NOMO-1 treated with dmso at 0.1 percent for 144 hours (cell line): Measurements from ENCODE around the gene CAPN13.

Experiments
- DNase-seq: peaks from one replicate; lab custom pipeline; 2025; ENCODE audit not compliant: unreplicated experiment; lab: John Stamatoyannopoulos, UW

The CAPN13 gene, protein sequence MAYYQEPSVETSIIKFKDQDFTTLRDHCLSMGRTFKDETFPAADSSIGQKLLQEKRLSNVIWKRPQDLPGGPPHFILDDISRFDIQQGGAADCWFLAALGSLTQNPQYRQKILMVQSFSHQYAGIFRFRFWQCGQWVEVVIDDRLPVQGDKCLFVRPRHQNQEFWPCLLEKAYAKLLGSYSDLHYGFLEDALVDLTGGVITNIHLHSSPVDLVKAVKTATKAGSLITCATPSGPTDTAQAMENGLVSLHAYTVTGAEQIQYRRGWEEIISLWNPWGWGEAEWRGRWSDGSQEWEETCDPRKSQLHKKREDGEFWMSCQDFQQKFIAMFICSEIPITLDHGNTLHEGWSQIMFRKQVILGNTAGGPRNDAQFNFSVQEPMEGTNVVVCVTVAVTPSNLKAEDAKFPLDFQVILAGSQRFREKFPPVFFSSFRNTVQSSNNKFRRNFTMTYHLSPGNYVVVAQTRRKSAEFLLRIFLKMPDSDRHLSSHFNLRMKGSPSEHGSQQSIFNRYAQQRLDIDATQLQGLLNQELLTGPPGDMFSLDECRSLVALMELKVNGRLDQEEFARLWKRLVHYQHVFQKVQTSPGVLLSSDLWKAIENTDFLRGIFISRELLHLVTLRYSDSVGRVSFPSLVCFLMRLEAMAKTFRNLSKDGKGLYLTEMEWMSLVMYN

DNA sequence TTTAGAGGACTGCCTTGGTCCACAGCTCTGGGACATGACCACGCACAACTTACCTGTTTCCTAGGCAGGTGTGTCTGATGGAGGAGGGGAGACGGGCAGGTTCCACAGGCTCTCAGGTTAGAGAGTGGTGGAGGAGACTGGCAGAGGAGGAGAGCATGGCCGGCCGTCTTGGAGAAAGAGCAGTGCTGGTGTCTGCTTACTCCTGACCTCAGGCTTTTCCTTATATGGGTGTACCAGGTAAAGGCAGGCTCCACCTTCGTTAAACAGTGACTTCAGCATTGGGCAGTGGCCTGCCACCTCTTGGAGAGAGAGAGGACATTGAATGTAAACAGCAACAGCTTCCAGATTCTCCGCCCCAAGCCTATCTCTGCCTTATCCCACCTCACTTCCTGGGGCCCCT, at the start of gene CAPN13:
Gene CAPN13 (minus strand): TSS at position 198 of the 400 bp plus-strand sequence. CDS start 20,121 bp downstream, outside the sequence.
- DNase-seq, result no peak

DNA sequence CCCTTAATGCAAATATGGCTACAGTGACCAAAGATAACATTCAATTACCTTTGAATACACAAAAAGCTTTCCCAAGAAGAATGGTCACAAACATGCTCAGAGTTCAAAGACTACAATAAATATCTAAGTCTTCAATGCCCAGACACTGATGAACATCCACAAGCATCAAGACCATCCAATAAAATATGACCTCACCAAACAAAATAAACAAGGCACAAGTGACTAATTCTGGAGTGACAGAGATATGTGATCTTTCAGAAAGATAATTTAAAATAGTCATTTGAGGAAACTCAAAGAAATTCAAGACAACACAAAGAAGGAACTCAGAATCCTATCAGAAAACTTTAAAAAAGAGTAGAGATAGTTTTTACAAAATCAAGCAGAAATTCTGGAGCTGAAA, 40.6 kb upstream of the CAPN13 start:
- no peak for DNase-seq

DNA sequence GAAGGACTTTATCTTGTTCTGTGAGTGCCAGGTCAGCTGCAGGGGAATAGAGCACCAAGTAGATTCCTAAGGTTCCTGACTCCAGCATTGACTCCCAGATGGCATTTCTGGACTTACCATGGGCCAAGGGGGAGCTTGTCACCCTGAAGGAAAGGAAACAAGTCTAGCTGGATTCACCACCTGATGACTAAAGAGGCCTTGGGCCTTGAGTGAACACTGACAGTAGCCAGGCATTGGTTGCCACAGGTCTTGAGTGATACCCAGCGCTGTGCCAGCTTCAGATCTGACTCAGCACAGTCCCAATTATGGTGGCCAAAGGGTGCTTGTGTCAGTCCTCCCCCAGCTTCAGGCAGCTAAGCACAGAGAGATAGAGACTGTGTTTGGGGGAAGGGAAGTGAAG, 40.1 kb upstream of the CAPN13 start:
- no peak for DNase-seq

DNA sequence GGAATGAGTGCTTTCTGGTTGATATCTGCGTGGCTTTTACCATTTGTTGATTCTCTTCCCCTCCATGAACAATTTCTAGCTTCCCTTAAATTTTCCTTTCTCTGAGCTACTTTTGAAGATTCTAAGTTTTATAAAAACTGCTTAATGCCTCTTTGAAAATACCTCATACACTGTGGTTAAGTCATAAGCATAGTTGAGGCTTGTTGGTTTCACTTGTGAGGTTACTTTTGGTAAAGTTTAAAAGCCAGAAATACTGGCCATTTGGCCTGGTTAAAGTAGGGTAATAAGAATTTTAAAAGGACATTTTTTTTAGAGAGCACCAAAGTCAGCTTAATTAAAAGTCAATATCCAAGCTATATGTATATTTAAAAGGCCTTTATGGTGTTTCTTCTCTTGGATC, 21.3 kb upstream of the CAPN13 start:
- DNase-seq, result no peak

DNA sequence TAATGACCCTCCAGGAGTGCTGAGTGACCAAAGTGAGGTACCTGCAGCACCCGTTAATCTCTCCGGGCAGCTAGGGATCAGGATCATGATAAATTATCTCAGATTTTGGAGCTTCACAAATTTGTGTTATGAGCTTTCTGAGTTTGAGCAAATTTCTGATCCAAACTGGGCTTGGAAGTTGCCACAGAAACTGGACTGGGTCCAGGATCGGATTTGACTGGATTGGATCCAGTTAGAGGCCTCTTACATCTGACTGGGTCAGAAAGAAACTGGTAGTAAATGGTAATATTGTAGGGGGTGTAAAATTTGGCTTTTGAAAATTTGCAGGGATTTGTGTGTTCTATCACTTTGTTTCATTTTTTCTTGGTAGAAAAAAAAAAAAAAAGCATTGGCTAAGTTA, 19.7 kb upstream of the CAPN13 start:
- no peak for DNase-seq

DNA sequence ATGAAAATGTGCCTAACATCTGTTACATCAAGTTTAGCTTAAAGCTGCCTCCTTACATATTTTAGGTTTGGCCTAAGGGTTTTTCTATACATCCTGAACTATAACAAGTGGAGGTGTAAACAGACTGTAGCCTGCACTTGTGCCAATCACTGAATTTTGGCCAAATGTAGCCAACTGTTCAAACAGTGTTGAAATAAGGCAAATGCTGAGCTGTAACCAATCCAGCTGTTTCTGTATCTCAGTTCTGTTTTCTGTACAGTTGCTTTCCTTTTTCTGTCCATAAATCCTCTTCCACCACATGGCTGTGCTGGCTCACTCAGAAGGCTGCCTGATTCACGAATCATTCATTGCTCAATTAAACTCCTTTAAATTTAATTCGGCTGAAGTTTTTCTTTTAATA, 19.2 kb upstream of the CAPN13 start:
- no peak for DNase-seq

DNA sequence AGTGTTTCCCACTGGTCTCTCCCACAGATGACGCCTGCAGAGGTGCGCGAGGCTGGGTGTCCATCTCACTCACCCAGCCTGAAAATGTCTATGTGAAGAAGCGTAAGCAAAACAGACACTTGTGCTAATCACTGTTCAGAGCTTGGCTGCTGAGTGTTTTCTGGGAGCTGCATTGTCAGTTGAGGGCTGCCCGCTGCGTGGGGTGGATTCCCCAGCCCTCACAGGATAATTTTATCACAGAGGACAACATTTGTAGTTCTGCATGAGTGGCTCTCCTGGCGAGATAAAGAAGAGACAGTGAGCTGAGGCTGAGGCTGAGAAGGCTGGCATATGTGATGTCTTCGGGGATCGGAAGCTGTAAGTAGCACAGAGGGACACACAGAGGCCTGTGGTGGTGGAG, 16.2 kb upstream of the CAPN13 start:
- no peak for DNase-seq

DNA sequence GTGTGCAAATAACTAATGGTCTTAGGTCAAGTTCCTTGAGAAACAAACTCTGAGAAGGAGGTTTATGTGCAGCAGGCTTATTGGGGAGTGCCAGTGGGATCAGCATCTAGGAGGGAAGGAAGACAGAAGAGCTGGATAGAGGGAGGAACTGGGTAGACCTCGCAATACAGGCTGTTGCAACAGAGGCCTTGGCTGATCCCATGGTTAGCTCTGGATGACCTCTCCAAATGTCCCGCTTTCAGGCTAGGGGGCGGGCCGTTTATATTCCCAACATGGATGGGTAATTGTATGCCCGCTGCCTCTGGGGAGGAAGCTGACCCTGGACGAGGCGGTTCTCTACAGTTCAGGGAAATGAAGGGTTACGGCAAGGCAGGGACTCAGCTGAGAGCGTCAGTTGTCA, 14.7 kb upstream of the CAPN13 start:
- no peak for DNase-seq

DNA sequence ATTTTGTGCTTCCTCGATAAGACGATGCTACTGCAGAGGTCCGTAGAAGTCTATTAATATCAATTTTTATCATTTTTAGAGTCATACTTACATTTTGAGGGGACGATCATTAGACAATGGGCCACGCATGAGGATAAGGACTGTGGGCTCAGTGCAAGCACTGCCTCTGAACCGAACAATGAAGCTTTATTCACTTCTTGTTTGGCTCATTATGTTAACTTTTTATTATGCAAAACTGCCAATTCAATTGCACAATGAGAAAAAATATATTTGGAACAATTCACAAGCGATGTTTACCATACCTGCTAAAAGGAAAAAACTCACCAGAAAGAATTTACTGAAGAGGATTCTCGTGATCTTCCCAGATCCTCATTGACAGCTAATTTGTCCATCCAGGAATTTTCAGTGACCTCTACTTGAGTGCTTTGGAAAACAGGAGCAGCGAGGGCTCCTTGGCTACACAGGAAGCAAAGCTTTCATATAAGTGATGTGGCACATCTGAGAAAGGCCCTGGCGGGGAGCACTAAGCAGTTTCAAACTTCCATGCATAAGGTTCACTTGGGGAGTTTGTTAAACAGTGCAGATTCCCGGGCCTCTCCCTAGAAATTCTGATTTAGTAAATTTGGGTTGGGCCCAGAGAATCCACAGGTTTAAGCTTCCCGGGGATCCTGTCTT, 13.3 kb upstream of the CAPN13 start:
- no peak for DNase-seq

DNA sequence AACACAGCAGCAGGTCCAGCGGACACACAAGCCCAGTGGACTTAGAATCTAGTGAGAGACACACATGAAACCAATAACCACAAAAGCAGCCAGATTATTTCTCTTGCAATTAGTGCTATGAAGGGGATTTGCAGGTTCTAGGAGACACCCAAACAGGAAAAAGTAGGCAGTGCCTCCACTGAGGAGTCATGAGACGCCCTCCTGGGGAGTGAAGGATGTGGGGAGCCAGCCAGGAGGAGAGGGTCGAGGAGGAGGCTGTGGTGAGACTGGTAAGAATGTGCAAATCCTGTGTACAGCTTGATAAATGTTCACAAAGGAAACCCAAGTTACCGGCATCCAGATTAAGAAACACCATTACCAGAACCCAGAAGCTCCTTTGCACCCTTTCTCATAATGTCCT, 2.7 kb upstream of the CAPN13 start:
- no peak for DNase-seq

DNA sequence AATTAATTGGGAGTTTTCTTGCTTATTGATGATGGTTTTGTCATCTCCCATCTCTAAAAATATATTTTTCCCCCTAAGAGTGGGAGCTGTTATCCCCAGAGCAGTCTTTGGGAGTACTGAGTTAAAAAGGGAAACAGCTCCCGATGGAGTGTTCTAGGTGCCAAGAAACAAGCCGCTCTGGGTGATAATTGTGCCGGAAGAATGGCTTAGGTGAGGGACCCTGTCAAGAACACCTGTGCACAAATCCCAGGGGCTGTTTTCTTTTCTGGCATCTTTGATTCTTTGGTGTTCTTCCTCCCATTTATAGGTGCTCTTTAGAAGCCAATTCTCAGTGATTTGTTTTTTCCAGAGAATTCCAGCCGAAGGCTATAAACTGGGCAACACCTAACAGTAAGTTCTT, 1.4 kb upstream of the CAPN13 start:
- DNase-seq, result no peak

DNA sequence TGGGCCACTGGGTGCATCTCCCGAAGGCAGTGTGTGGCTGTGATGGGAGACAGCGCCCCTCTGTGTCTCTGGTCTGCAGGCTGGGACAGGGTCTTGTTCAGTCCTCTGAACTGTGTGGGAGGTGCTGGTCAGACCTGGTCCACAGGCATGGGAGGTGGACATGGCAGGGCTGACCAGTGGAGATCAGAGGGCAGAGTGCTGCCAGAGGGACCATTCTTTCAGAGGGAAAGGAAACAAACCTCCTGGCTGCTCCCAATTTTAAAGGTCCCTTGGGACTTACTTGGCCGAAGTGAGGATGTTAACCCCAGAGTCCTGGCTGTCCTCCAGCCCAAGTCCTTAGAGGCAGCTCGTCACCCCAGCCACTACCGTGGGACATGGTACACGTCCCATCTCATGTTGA, 4.0 kb downstream of the CAPN13 start:
- no peak for DNase-seq

DNA sequence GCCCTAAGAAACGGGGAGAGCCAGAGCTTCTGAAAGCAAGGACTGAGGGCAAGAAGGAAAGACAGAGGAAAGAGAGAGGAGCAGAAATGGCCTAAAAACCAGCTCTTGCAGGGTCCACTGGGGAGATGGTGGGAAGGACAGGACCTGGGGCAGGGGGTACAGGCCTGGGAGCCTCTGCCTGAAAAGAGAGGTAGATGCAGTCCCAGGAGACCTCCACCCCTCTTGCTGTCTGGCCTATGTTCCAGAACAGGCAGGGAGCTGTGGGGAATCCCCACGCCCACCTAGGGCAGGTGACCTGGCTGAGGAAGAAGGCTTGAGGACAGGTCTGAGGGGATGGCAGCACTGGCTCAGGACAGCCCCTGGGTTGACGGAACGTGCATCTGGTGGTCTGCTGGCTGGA, 4.6 kb downstream of the CAPN13 start:
- DNase-seq, result no peak

DNA sequence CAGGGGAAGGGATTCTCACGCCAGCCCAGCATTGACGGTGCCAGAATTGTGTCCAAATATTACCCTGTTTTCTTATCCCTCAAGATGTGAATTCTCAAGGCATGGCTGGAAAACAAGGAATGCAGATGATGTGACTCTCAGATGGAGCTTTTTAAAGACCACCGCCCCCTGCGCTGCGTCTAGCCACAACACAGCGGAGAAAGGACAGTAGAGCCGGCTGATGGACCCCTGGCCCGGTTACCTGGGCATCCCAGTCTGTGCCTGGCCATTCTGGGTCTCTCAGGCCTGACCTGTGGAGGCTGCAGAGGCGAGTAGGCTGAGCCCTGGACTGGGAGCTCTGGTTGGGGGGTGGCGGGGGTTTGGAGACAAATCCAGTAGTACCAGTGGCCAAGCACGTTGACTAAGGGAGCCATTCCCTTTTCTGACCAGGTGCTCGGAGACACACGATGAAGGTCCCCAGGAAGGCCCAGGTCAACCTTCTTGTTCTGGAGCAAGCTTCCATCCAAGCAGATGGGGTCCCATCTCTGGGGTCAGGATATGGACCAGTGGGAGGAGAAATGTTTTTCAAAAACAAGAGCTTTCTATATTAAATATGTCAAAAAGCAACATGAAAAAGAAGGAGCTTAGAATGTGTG, 5.3 kb downstream of the CAPN13 start:
- DNase-seq, result no peak

DNA sequence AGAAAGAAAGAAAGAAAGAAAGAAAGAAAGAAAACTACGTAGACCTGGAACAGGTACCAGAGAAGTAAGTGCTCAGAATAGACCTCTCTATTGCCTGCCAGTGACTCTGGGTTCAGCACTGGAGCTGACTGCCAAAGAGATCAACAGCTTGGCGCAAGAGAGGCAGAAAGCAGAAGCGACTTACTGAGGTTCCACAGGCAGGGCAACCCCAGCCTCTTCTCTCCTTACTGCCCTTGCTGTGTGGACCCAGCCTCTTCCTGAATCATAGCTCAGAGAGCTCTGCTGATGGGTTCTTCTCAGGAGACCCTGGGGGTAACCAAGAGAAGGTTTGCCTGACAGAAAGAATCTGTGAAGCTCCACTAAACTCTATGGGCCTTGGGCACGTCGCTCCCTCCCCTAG, 7.1 kb downstream of the CAPN13 start:
- no peak for DNase-seq

DNA sequence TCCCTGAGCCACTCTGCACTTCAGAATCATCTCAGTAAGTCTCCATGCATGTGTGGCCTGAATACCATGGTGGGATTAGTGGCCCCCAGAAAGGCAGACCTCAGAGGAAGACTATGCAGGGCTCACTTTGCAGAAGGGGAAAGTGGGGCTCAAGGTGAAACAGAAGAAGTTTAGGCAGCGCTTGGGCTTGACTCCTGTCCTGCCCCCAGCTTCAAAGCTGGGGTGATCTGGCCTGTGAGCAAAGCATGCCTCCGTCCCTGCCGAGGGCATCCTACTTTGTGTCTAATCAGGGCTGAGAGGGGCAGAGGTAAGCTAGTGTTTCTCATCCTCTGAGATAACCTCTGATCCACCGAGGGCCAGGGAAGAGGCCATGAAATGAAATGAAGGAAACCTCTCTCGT, 7.9 kb downstream of the CAPN13 start:
- DNase-seq, result no peak

DNA sequence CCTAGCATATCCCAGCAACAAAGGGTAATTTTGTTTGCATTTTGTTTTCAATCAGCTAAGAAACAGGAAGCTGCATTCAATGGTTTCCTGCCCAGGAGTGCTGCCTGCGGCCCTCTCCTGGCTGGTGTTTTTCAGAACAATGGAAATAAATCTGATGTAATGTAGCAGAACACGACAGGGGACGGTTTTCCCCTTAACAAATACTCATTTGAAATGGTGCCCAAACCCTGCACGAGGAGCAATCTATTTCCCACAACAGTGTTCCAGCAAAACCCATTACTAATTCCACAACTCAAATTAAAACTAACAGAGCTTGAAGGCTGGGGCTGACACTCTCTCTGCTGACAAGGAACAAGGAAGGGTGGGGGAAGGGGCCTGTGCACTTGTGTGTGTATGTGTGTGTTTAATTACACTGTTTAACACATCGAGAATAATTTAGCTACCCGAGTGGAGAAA, 8.7 kb downstream of the CAPN13 start:
- DNase-seq, result no peak

DNA sequence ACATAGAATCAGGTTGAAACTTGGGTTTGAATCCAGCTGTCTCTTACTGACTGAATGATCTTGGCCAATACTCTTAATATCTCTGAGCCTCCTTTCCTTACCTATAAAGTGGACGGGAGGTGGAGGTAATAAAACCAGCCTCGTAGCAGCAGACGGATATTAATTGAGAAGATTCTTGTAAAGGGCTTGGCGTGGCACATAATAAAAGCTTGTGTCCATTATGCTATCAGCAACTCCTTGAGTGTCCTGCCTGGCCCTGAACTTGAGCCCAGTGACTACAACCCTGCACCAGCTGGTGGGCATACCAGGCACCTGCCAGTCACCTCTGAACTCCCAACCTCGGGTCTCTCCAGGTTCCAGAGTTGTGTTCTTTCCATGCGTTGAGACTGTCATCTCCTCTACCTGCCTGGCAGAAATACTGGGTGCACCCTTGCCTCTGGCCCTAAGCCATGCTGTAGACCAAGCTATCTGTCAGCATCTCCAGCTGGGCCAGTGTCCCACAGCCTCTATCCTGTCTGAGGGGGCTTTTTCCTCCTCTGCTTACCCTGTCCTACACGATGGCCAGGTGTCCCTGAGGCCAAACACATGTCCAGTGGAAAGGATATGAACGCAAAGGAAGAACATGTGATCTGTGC, 9.7 kb downstream of the CAPN13 start:
- no peak for DNase-seq

DNA sequence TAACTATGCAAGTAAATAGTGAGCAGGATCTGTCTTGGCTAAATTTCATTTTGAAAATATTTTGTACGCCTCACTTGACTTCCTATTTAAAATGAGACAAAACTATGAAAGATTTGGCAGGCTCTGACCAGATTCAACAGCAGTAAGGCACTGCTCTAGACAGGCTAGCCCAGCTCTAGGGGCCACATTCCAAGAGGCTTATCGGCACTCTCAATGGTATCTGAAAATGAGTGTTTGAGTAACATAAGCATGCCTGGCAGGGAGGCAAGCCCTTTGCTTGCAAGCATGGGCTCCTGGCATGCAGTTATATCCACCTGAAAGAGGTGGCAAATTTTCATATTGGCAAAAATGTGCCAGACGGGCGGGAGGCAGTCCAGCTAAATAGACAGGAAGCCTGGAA, 10.5 kb downstream of the CAPN13 start:
- DNase-seq, result no peak

DNA sequence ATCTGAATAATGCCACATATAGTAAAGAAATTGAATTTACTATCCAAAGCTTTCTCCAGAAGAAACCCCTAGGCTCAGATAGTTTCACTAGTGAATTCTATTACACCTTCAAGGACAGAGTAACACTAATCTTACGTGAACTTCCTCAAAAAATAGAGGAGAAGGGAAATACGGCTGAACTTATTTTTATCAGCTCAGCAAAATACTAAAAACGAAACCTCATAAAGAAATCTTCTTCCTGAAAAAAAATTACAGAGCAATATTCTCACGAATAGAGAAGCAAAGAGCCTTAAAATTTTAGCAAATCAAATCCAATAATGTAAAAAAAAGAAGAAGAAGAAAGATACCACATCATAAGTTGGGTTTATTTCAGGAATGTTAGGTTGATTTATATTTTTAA, 14.7 kb downstream of the CAPN13 start:
- peak; percentile 74 for DNase-seq

DNA sequence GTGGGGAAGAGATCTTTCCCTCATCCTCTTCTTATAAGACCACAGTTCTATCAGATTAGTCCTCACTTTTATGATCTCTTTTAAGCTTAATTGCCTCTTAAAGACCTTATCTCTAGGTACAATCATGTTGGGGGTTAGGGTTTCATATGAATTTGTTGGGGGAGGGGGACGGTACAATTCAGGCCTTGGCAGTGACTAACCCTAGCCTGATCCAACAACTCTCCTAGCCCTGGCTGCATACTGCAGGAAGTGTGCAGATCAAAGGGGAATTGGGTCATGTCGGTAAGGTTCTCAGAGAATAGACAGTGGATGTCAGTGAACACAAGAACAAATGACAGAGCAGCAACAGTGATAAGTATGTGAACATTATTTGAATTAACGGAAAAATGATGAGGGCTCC, 16.4 kb downstream of the CAPN13 start:
- DNase-seq, result no peak
